ENCODE measurements around the gene DLST. TPM values are rescaled to one million over a fixed set of nuclear protein-coding genes. Genes with fewer than 3 reads are reported as not detected.

The DLST gene
- polyA plus RNA-seq, 1 of the 3 experiments (the other 2 are of a cell fraction): 92.3 TPM

GRCh38 chr14:74948228-74949175 is 66.8 kb downstream of the DLST start:
- no peaks in the 10 kb centered on the region for H3K79me2 ChIP-seq (ENCODE audit: insufficient read depth)
- H3K9me3 ChIP-seq: no peaks in the 10 kb centered on the region
- no peaks in the 10 kb centered on the region for H3K36me3 ChIP-seq (replicated peaks in 1 of 2; ENCODE audit: control insufficient read depth in 1 of 2, insufficient read depth in 2 of 2, low read length in 1 of 2)
- POLR2A ChIA-PET: no interaction called here
- DNase-seq: no peak
- peaks cover 0 to 20% of the 10 kb centered on the region in 2 experiments; a peak in 1 of 4 replicates for H3K4me1 ChIP-seq (ENCODE audit: control insufficient read depth in 1 of 2, insufficient read depth in 2 of 2, low read depth in 1 of 2, low read length in 1 of 2)
- H3K27ac ChIP-seq (ENCODE audit: low read depth in 2 of 2, low read length in 1 of 2): no peak overlapping the region
- TF ChIP-seq GABPA (IDR thresholded peaks at IDR 0.05; ENCODE audit: low read depth) (no peak), FOSL2 (IDR thresholded peaks at IDR 0.05; ENCODE audit: borderline replicate concordance, low read depth) (no peak), TEAD4 (IDR thresholded peaks at IDR 0.05; ENCODE audit: borderline replicate concordance, insufficient read depth) (no peak), EZH2phosphoT487 (IDR thresholded peaks at IDR 0.05; ENCODE audit: borderline replicate concordance, low read depth) (no peak), SMC3 (IDR thresholded peaks at IDR 0.05; ENCODE audit: low read depth, low read length) (no peak), MXI1 (IDR thresholded peaks at IDR 0.05; ENCODE audit: low read depth, low read length) (no peak), EP300 (IDR thresholded peaks at IDR 0.05; ENCODE audit: borderline replicate concordance in 1 of 2, low read depth in 1 of 2, low read length in 1 of 2) (no peak)
- no peak overlapping the region for H3K4me2 ChIP-seq
- no peaks in the 10 kb centered on the region for H3K9me2 ChIP-seq
- no peaks in the 10 kb centered on the region for H4K20me1 ChIP-seq (ENCODE audit: insufficient read depth)
- no peak overlapping the region for H2AFZ ChIP-seq (ENCODE audit: low read depth)
- H3K4me3 ChIP-seq (ENCODE audit: low read depth in 2 of 2, low read length in 1 of 2): no peak overlapping the region
- H3K27me3 ChIP-seq (ENCODE audit: insufficient read depth): no peaks in the 10 kb centered on the region
- no peak overlapping the region for H3K9ac ChIP-seq
- 81% methylated on average over 19 of the region's 23 CpGs for WGBS (ENCODE audit: low lambda C conversion rate)
- CTCF ChIA-PET: interaction anchor here (0.9 to 18.5 kb wide), 11 partner anchors 9 to 140 kb away, joined by 3 to 290 read pairs (median 5); partner anchors contain the start of gene EIF2B2
- peaks cover 8% of the 10 kb centered on the region for H3F3A ChIP-seq (replicated peaks; ENCODE audit: insufficient read depth)

DNA sequence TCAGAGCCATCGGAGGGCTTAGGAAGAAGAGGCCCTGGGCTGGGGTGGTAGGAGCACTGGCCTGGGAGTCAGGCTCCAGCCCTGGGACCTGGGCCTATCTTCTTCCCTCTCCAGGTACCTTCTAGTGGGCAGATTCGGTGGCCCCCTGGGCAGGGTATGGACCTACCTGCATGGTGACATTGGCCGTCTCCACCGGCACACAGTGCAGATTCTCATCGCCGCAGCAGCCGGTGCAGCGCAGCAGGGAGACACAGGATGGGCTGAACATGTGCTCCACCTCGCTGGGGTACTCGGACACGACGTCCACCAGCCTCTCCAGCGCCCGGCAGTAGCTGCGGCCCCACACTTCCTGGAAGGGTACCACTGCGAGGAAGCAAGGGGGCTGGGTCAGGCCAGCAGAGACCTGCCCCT is 67.5 kb downstream of the DLST start:
- no peak overlapping the region for H3K4me3 ChIP-seq (ENCODE audit: low read depth in 2 of 2, low read length in 1 of 2)
- H3F3A ChIP-seq (replicated peaks; ENCODE audit: insufficient read depth): peaks cover 8% of the 10 kb centered on the region
- H3K9me2 ChIP-seq: no peaks in the 10 kb centered on the region
- H3K4me2 ChIP-seq: no peak overlapping the region
- ChIA-PET CTCF (interaction anchor here (0.9 to 18.5 kb wide), 2 partner anchors 25 to 139 kb away, joined by 3 to 290 read pairs; no protein-coding TSS in a partner anchor), POLR2A (no interaction called here)
- WGBS (ENCODE audit: low lambda C conversion rate): 100% methylated on average over 2 of the region's 16 CpGs
- no peaks in the 10 kb centered on the region for H3K27me3 ChIP-seq (ENCODE audit: insufficient read depth)
- no peak overlapping the region for H2AFZ ChIP-seq (ENCODE audit: low read depth)
- no peak overlapping the region for H3K27ac ChIP-seq (ENCODE audit: low read depth in 2 of 2, low read length in 1 of 2)
- H3K9me3 ChIP-seq: no peaks in the 10 kb centered on the region
- no peak for TF ChIP-seq FOXJ3 (CRISPR knock-in tag; IDR thresholded peaks at IDR 0.05)
- TF ChIP-seq RCOR1 (IDR thresholded peaks at IDR 0.05; ENCODE audit: low read length): no peak
- no peak for TF ChIP-seq TCF12 (IDR thresholded peaks at IDR 0.05)
- TF ChIP-seq IRF3 (IDR thresholded peaks at IDR 0.05; ENCODE audit: low read depth, low read length): no peak
- TF ChIP-seq GABPA (IDR thresholded peaks at IDR 0.05; ENCODE audit: low read depth): no peak
- TF ChIP-seq SIN3A (IDR thresholded peaks at IDR 0.05; ENCODE audit: borderline replicate concordance, low read depth, low read length): no peak
- TF ChIP-seq TEAD4 (IDR thresholded peaks at IDR 0.05; ENCODE audit: borderline replicate concordance, insufficient read depth): no peak
- TF ChIP-seq MEF2A (IDR thresholded peaks at IDR 0.05; ENCODE audit: borderline replicate concordance, low read depth): no peak
- TF ChIP-seq, protein P1, sequence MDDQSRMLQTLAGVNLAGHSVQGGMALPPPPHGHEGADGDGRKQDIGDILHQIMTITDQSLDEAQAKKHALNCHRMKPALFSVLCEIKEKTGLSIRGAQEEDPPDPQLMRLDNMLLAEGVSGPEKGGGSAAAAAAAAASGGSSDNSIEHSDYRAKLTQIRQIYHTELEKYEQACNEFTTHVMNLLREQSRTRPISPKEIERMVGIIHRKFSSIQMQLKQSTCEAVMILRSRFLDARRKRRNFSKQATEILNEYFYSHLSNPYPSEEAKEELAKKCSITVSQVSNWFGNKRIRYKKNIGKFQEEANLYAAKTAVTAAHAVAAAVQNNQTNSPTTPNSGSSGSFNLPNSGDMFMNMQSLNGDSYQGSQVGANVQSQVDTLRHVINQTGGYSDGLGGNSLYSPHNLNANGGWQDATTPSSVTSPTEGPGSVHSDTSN (IDR thresholded peaks at IDR 0.05): no peak
- TF ChIP-seq RFX5 (IDR thresholded peaks at IDR 0.05; ENCODE audit: low read length): no peak
- TF ChIP-seq JUND (IDR thresholded peaks at IDR 0.05): no peak
- no peak for TF ChIP-seq MAX (IDR thresholded peaks at IDR 0.05; ENCODE audit: low read depth)
- TF ChIP-seq ELF1 (IDR thresholded peaks at IDR 0.05): no peak
- TF ChIP-seq FOSL2 (IDR thresholded peaks at IDR 0.05; ENCODE audit: borderline replicate concordance, low read depth): no peak
- TF ChIP-seq RAD21 (IDR thresholded peaks at IDR 0.05; ENCODE audit: low read length): no peak
- no peak for TF ChIP-seq GATA2 (CRISPR knock-in tag; IDR thresholded peaks at IDR 0.05)
- TF ChIP-seq YY1 (IDR thresholded peaks at IDR 0.05; ENCODE audit: low read depth): no peak
- peaks cover 0 to 27% of the 10 kb centered on the region in 2 experiments; a peak in 1 of 4 replicates for H3K4me1 ChIP-seq (ENCODE audit: control insufficient read depth in 1 of 2, insufficient read depth in 2 of 2, low read depth in 1 of 2, low read length in 1 of 2)
- no peaks in the 10 kb centered on the region for H3K36me3 ChIP-seq (replicated peaks in 1 of 2; ENCODE audit: control insufficient read depth in 1 of 2, insufficient read depth in 2 of 2, low read length in 1 of 2)
- H4K20me1 ChIP-seq (ENCODE audit: insufficient read depth): no peaks in the 10 kb centered on the region
- H3K9ac ChIP-seq: no peak overlapping the region
- DNase-seq: no peak
- H3K79me2 ChIP-seq (ENCODE audit: insufficient read depth): no peaks in the 10 kb centered on the region
